Endometrial microvascular endothelial cells (primary cell): ENCODE measurements around the gene MSX1. TPM values are rescaled to one million over a fixed set of nuclear protein-coding genes. Genes with fewer than 3 reads are reported as not detected.

Experiments
- in situ Hi-C: cut with HindIII; loops from 2 replicates; pipeline ENCODE4 v1.10.0; 2017; ENCODE audit warnings: low sequenced_read_pairs, low pct_unique_long_range_greater_than_20kb; ENCODE audit errors: inconsistent ontology term
- total RNA-seq: library from RNA; depleted of rRNA; stranded (reverse); fragments of >200 nt; gene quantifications from one replicate; pipeline ENCODE4 v1.2.3, GENCODE V29; 2015; ENCODE audit errors: inconsistent ontology term

Gene MSX1
- total RNA-seq, 1 donor from 2014 or later = 7.1 TPM

- in situ Hi-C loops = no loop called here
These were observed 20.3 kb upstream of the MSX1 start for GRCh38 chr4:4838936-4839810.

- in situ Hi-C loops = no loop called here
These were observed 19.1 kb upstream of the MSX1 start for GRCh38 chr4:4840351-4840750.

GRCh38 chr4:4841156-4841555, 18.3 kb upstream of the MSX1 start:
- in situ Hi-C loops = no loop called here

GRCh38 chr4:4842476-4843441, 16.7 kb upstream of the MSX1 start:
- in situ Hi-C loops = no loop called here

GRCh38 chr4:4843635-4844291, 15.7 kb upstream of the MSX1 start:
- in situ Hi-C loops = no loop called here

GRCh38 chr4:4845027-4845426, 14.4 kb upstream of the MSX1 start:
- in situ Hi-C loops = no loop called here

GRCh38 chr4:4847011-4847410, 12.5 kb upstream of the MSX1 start:
- in situ Hi-C loops = no loop called here

GRCh38 chr4:4848540-4848939, 10.9 kb upstream of the MSX1 start:
- in situ Hi-C loops = no loop called here

- in situ Hi-C loops = no loop called here
These were observed 10.4 kb upstream of the MSX1 start for GRCh38 chr4:4849106-4849505.

- in situ Hi-C loops = no loop called here
These were observed 9.8 kb upstream of the MSX1 start for GRCh38 chr4:4849524-4850193.

- in situ Hi-C loops = no loop called here
These were observed 8.4 kb upstream of the MSX1 start for GRCh38 chr4:4851081-4851480.

GRCh38 chr4:4851906-4852305, 7.6 kb upstream of the MSX1 start:
- in situ Hi-C loops = no loop called here

- in situ Hi-C loops = no loop called here
These were observed 6.7 kb upstream of the MSX1 start for GRCh38 chr4:4852591-4853362.

GRCh38 chr4:4853371-4853823, 6.1 kb upstream of the MSX1 start:
- in situ Hi-C loops = no loop called here

- in situ Hi-C loops = no loop called here
These were observed 5.4 kb upstream of the MSX1 start for GRCh38 chr4:4853921-4854648.

- in situ Hi-C loops = no loop called here
These were observed 4.7 kb upstream of the MSX1 start for GRCh38 chr4:4854649-4855295.
